IMR-90 (cell line): ENCODE measurements around the gene LGALSL. TPM values are rescaled to one million over a fixed set of nuclear protein-coding genes. Genes with fewer than 3 reads are reported as not detected.

Experiments
- ATAC-seq: fragments of 200-7000 bp; cut with Tn5 transposase; 2 replicates; pipeline ENCODE4 v1.9.1; 2020; ENCODE audit warnings: low read depth, mild to moderate bottlenecking, moderate library complexity
- BruUV-seq: library from RNA; stranded (reverse); fragments of 400-500 nt; replicated peaks from 2 replicates; lab custom pipeline; 2021; lab: Mats Ljungman, UMichigan
- CTCF ChIA-PET: fragments of 300-600 bp; formaldehyde crosslinking; extraction: SDS; loops from one replicate; lab custom pipeline; 2021; ENCODE audit warnings: antibody characterized with exemption; lab: Yijun Ruan, JAX
- POLR2A ChIA-PET: fragments of 300-600 bp; sonication (Branson Sonifier 250); formaldehyde crosslinking; loops from one replicate; lab custom pipeline; 2022; ENCODE audit warnings: antibody characterized with exemption; ENCODE audit not compliant: unreplicated experiment; lab: Charles Lee
- DNase-seq: peaks from one replicate; pipeline ENCODE4 v3.0.0; 2013
- H2AFZ ChIP-seq: replicated peaks from 2 replicates; pipeline ENCODE3; 2013; ENCODE audit warnings: low read length, mild to moderate bottlenecking; ENCODE audit not compliant: poor library complexity
- H2AK5ac ChIP-seq: 2 replicates; pipeline ENCODE4 v1.6.1; 2013; ENCODE audit warnings: low read depth, low read length, inconsistent platforms
- H2AK9ac ChIP-seq: replicated peaks from 2 replicates; pipeline ENCODE3; 2013; ENCODE audit warnings: mild to moderate bottlenecking, low read depth, low read length, moderate library complexity; ENCODE audit not compliant: poor library complexity
- H2BK120ac ChIP-seq: 2 replicates; pipeline ENCODE4 v1.6.1; 2013; ENCODE audit warnings: low read depth, low read length, inconsistent platforms
- H2BK15ac ChIP-seq: 3 replicates; pipeline ENCODE4 v1.6.1; 2013; ENCODE audit warnings: low read depth, low read length, inconsistent platforms
- H2BK20ac ChIP-seq: 2 replicates; pipeline ENCODE4 v1.6.1; 2013; ENCODE audit warnings: low read depth, mild to moderate bottlenecking, inconsistent platforms, low read length, moderate library complexity
- H2BK5ac ChIP-seq: 2 replicates; pipeline ENCODE4 v1.6.1; 2013; ENCODE audit warnings: mild to moderate bottlenecking, low read depth, low read length, inconsistent platforms; ENCODE audit not compliant: poor library complexity, severe bottlenecking
- H3K14ac ChIP-seq: replicated peaks from 2 replicates; pipeline ENCODE4 v1.6.1; 2013; ENCODE audit warnings: low read depth, low read length, inconsistent platforms
- H3K18ac ChIP-seq: 2 replicates; pipeline ENCODE4 v1.6.1; 2013; ENCODE audit warnings: low read depth, low read length, control low read depth
- H3K23ac ChIP-seq: 2 replicates; pipeline ENCODE4 v1.6.1; 2013; ENCODE audit warnings: low read depth, low read length, inconsistent platforms
- H3K27ac ChIP-seq: 2 replicates; pipeline ENCODE4 v1.5.1; 2013; ENCODE audit warnings: mild to moderate bottlenecking, control low read depth, low read length; ENCODE audit not compliant: insufficient read depth
- H3K27me3 ChIP-seq: 2 replicates; pipeline ENCODE4 v1.6.1; 2013; ENCODE audit warnings: low read length; ENCODE audit not compliant: control insufficient read depth, insufficient read depth
- H3K36me3 ChIP-seq: 2 replicates; pipeline ENCODE4 v1.6.1; 2013; ENCODE audit warnings: low read length, mixed read lengths; ENCODE audit not compliant: control insufficient read depth, insufficient read depth
- H3K4ac ChIP-seq: 2 replicates; pipeline ENCODE4 v1.6.1; 2013; ENCODE audit warnings: low read depth, low read length, inconsistent platforms
- H3K4me1 ChIP-seq: 2 replicates; pipeline ENCODE4 v1.6.1; 2013; ENCODE audit warnings: low read length, mixed read lengths; ENCODE audit not compliant: control insufficient read depth, insufficient read depth
- H3K4me2 ChIP-seq: 2 replicates; pipeline ENCODE4 v1.6.1; 2013; ENCODE audit warnings: low read depth, mild to moderate bottlenecking, control low read depth, low read length, moderate library complexity
- H3K4me3 ChIP-seq: 2 replicates; pipeline ENCODE4 v1.5.1; 2013; ENCODE audit warnings: low read depth, mild to moderate bottlenecking, control low read depth, low read length, moderate library complexity; ENCODE audit not compliant: insufficient read depth
- H3K56ac ChIP-seq: 2 replicates; pipeline ENCODE4 v1.6.1; 2013; ENCODE audit warnings: low read length, inconsistent platforms; ENCODE audit not compliant: insufficient read depth; ENCODE audit errors: extremely low read depth
- H3K79me1 ChIP-seq, 2 experiments: 2 replicates each; pipeline ENCODE4 v1.6.1; 2013; ENCODE audit warnings: low read length in 2 of 2, inconsistent platforms in 1 of 2, low read depth in 1 of 2
- H3K9ac ChIP-seq: 2 replicates; pipeline ENCODE4 v1.6.1; 2013; ENCODE audit warnings: low read depth, low read length, control low read depth
- H3K9me1 ChIP-seq: 2 replicates; pipeline ENCODE4 v1.6.1; 2013; ENCODE audit warnings: low read length, inconsistent platforms; ENCODE audit not compliant: insufficient read depth
- H3K9me3 ChIP-seq: 2 replicates; pipeline ENCODE4 v1.6.1; 2013; ENCODE audit warnings: low read length; ENCODE audit not compliant: control insufficient read depth, insufficient read depth
- H4K20me1 ChIP-seq: 2 replicates; pipeline ENCODE4 v1.6.1; 2013; ENCODE audit warnings: low read length, inconsistent platforms; ENCODE audit not compliant: insufficient read depth
- H4K5ac ChIP-seq: 2 replicates; pipeline ENCODE4 v1.6.1; 2013; ENCODE audit warnings: mild to moderate bottlenecking, low read depth, low read length, control low read depth
- H4K8ac ChIP-seq, 2 experiments: 2 replicates each; pipeline ENCODE4 v1.6.1; 2013; ENCODE audit warnings: low read depth in 2 of 2, low read length in 2 of 2, control low read depth in 1 of 2, inconsistent platforms in 1 of 2
- H4K91ac ChIP-seq: 2 replicates; pipeline ENCODE4 v1.6.1; 2013; ENCODE audit warnings: low read depth, low read length, inconsistent platforms; ENCODE audit not compliant: insufficient read depth
- BHLHE40 ChIP-seq: fragments of 150-350 bp; IDR thresholded peaks from 2 replicates; pipeline ENCODE4 v1.6.1; 2016; ENCODE audit warnings: mild to moderate bottlenecking, low read depth, low read length
- CEBPB ChIP-seq: IDR thresholded peaks from 2 replicates; pipeline ENCODE4 v1.6.1; 2012; ENCODE audit warnings: low read depth, low read length, improper control_type of control experiment
- CHD1 ChIP-seq: IDR thresholded peaks from 2 replicates; pipeline ENCODE4 v1.6.1; 2012; ENCODE audit warnings: low read depth, low read length, improper control_type of control experiment
- CTCF ChIP-seq: conservative IDR thresholded peaks from 2 replicates; pipeline ENCODE4 v1.5.1; 2012; ENCODE audit warnings: mild to moderate bottlenecking, low read depth, low read length, improper control_type of control experiment
- ELK1 ChIP-seq: fragments of 150-350 bp; IDR thresholded peaks from 2 replicates; pipeline ENCODE4 v1.6.1; 2016; ENCODE audit warnings: low read depth, mild to moderate bottlenecking, low read length, moderate library complexity, borderline replicate concordance
- FOS ChIP-seq: fragments of 150-350 bp; IDR thresholded peaks from 2 replicates; pipeline ENCODE4 v1.6.1; 2016; ENCODE audit warnings: low read depth, low read length
- MAFK ChIP-seq: IDR thresholded peaks from 2 replicates; pipeline ENCODE4 v1.6.1; 2012; ENCODE audit warnings: low read depth, low read length, improper control_type of control experiment
- MAZ ChIP-seq: IDR thresholded peaks from 2 replicates; pipeline ENCODE4 v1.6.1; 2012; ENCODE audit warnings: low read depth, mild to moderate bottlenecking, low read length, improper control_type of control experiment, moderate library complexity, borderline replicate concordance
- MXI1 ChIP-seq: IDR thresholded peaks from 2 replicates; pipeline ENCODE4 v1.6.1; 2012; ENCODE audit warnings: low read depth, mild to moderate bottlenecking, low read length, moderate library complexity, borderline replicate concordance
- NFE2L2 ChIP-seq: fragments of 150-350 bp; IDR thresholded peaks from 2 replicates; pipeline ENCODE4 v1.6.1; 2016; ENCODE audit warnings: low read depth, mild to moderate bottlenecking, low read length
- POLR2A ChIP-seq: IDR thresholded peaks from 2 replicates; pipeline ENCODE4 v1.6.1; 2012; ENCODE audit warnings: mild to moderate bottlenecking, low read depth, low read length
- RAD21 ChIP-seq: IDR thresholded peaks from 2 replicates; pipeline ENCODE4 v1.6.1; 2012; ENCODE audit warnings: low read length, improper control_type of control experiment
- RCOR1 ChIP-seq: IDR thresholded peaks from 2 replicates; pipeline ENCODE4 v1.6.1; 2012; ENCODE audit warnings: mild to moderate bottlenecking, low read length, improper control_type of control experiment; ENCODE audit not compliant: insufficient replicate concordance
- RFX5 ChIP-seq: IDR thresholded peaks from 2 replicates; pipeline ENCODE4 v1.8.0; 2012; ENCODE audit warnings: low read depth, mild to moderate bottlenecking, low read length, moderate library complexity
- SMC3 ChIP-seq: fragments of 150-350 bp; IDR thresholded peaks from 2 replicates; pipeline ENCODE4 v1.6.1; 2016; ENCODE audit warnings: low read depth, mild to moderate bottlenecking, antibody characterized with exemption, low read length, moderate library complexity
- USF2 ChIP-seq: fragments of 150-350 bp; IDR thresholded peaks from 2 replicates; pipeline ENCODE4 v1.6.1; 2017; ENCODE audit warnings: mild to moderate bottlenecking, antibody characterized with exemption, low read length, low read depth
- WGBS, 2 experiments: methylation state at CpG; one replicate each; pipeline versions ENCODE4 v1.1.5 to v1.1.7; 2013; ENCODE audit warnings: missing lambda C conversion rate in 2 of 2; ENCODE audit not compliant: insufficient read length in 1 of 2; ENCODE audit errors: extremely low coverage in 2 of 2; 5-methylcytosine and 5-hydroxymethylcytosine counted together
- dilution Hi-C: fragments of 300-500 bp; cut with HindIII; formaldehyde crosslinking; loops from one replicate; pipeline ENCODE4 v1.14.3; 2018; ENCODE audit warnings: low sequenced_read_pairs; ENCODE audit not compliant: unreplicated experiment
- in situ Hi-C: fragments of 300-500 bp; cut with MboI; formaldehyde crosslinking; loops from 3 replicates; pipeline ENCODE4 v1.14.3; 2019; ENCODE audit warnings: low sequenced_read_pairs, inconsistent platforms, mixed read lengths
- intact Hi-C: fragments of 100-400 bp; cut with micrococcal nuclease; formaldehyde crosslinking; loops from 2 replicates; pipeline ENCODE4 v1.10.0; 2022
- polyA plus RNA-seq, 3 experiments: library from polyadenylated mRNA; depleted of rRNA; stranded (reverse); fragments of >200 nt; gene quantifications; 2 replicates each; pipeline ENCODE4 v1.2.3, GENCODE V29; 2012; ENCODE audit warnings: low replicate concordance in 1 of 3
- total RNA-seq: library from RNA; depleted of rRNA; stranded (reverse); fragments of >200 nt; gene quantifications from 2 replicates; pipeline ENCODE4 v1.2.3, GENCODE V29; 2012

The LGALSL gene
- total and polyA plus RNA-seq, 2 of the 4 experiments (the other 2 are of a cell fraction) = 0.86 to 2.9 TPM

- Histone ChIP-seq H3K9ac (no peak overlapping the region), H2BK5ac (no peak overlapping the region), H4K91ac (no peak overlapping the region), H3K4me1 (no peaks in the 10 kb centered on the region), H3K18ac (no peak overlapping the region), H3K27me3 (peaks cover 56% of the 10 kb centered on the region), H4K20me1 (no peaks in the 10 kb centered on the region), H3K9me3 (no peaks in the 10 kb centered on the region), H3K36me3 (no peaks in the 10 kb centered on the region), H2AK5ac (no peak overlapping the region), H4K8ac (no peak overlapping the region), H3K4me2 (no peak overlapping the region), H3K23ac (no peak overlapping the region), H3K4me3 (no peak overlapping the region), H3K4ac (no peak overlapping the region), H4K5ac (no peak overlapping the region), H2BK120ac (no peak overlapping the region), H2BK15ac (no peak overlapping the region), H2AFZ (no peak overlapping the region), H3K9me1 (no peaks in the 10 kb centered on the region), H3K56ac (no peak overlapping the region), H3K27ac (no peak overlapping the region), H2BK20ac (no peak overlapping the region), H2AK9ac (no peak overlapping the region), H3K79me1 (no peaks in the 10 kb centered on the region), H3K14ac (no peak overlapping the region)
- in situ Hi-C loops (no loop called here), intact Hi-C loops (no loop called here), dilution Hi-C loops (no loop called here)
- TF ChIP-seq RFX5 = no peak
- TF ChIP-seq POLR2A = no peak
- no peak for TF ChIP-seq RCOR1
- TF ChIP-seq RAD21 = no peak
- no peak for TF ChIP-seq SMC3
- TF ChIP-seq FOS = no peak
- no peak for TF ChIP-seq CEBPB
- no peak for TF ChIP-seq MAZ
- no peak for TF ChIP-seq ELK1
- TF ChIP-seq USF2 = no peak
- no peak for TF ChIP-seq BHLHE40
- TF ChIP-seq NFE2L2 = no peak
- TF ChIP-seq CTCF = no peak
- no peak for TF ChIP-seq MAFK
- TF ChIP-seq CHD1 = no peak
- no peak for TF ChIP-seq MXI1
- ATAC-seq = no peak
- no peak for DNase-seq
- ChIA-PET POLR2A (no interaction called here), CTCF (no interaction called here)
- BruUV-seq = no TSS peak
- WGBS, 2 experiments = no CpG with 5 or more reads among the region's 3 CpGs
Observed at GRCh38 chr2:64470071-64470470, 16.1 kb downstream of the LGALSL start.
